GM21423 (cell line): Measurements from ENCODE around the gene GH1.
"Not testable (repeated sequence)": the region's sequence is repeated elsewhere in the genome, so short reads cannot be mapped to it uniquely, and the experiment has no call there.

ENCODE experiments used
- ATAC-seq: cut with Tn5 transposase; IDR thresholded peaks from one replicate; pipeline ENCODE4 v1.9.1; 2021; ENCODE audit warnings: mild to moderate bottlenecking, moderate library complexity; ENCODE audit not compliant: unreplicated experiment

The GH1 gene

DNA sequence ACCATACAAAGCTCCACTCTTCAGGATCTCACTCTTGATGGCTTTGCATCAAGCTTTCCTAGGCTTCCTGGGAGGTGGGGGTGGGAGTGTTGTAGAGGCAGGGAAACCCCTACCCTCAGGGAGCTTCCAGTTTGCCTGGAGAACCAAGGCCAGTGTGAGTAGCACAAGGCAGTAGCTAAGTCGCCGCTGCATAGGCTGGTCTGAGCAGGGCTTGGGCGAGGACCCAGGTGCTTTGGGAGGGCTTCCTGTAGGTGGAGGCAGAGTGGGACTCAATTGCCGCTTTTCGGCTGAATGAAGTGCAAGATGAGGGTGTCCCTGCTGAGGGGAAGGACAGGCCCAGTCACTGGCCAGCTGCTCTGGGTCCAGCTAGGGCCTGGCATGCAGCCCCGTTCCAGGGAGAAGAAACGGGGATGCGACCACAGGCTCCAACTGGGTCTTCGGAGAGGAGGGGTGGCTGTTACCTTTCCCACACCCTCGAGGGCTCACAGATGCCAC, 9.6 kb upstream of the GH1 start:
- no peak for ATAC-seq

DNA sequence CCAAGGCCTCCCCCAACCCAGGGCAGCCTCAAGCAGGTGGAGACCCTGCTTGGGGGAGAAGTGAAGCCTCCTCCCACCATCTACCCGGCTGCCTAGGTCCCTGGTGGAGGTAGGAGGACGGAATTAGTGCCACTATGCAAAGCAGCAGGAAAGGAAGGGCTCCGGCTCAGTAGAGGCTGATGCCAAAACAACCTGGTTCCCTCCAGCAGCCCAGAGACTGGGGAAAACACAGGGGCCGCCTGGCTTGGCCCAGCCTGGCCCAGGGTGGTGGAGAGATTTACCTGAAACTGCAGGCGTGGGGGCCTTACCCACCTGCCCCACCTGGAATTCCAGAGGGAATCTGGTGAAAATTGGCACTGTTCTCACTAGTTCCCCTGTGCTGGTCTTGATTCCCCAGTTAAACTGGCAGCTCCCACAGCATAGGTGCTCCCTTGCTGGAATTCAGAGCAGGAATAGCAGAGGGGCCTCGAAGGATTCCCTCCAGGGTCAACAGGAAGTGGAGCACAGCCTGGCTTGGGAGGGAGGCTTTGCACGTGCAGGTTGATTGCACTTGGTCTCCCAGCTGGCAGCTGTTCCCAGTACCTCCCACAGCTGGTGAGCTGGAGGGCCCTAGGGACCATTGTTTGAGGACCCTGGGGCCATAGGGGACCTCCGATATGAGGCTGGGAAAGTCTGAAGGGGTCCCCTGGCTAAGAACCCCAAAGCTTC, 9.0 kb upstream of the GH1 start:
- no peak for ATAC-seq

DNA sequence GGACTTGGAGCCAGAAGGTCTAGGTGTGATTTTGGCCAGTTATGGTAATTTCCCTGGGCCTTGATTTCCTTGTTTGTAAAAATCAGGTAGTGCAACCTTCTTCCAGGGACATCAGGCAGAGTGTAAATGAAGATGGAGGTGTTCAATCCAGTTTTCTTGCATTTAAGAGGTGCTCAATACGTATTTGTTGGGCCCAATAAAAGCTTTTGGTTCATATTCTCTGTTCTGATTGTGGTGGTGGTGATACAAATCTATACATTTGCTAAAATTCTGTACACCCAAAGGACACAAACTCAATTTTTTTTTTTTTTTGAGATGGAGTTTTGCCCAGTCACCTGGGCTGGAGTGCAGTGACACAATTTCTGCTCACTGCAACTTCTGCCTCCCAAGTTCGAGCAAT, 7.5 kb upstream of the GH1 start:
- ATAC-seq, result no peak

DNA sequence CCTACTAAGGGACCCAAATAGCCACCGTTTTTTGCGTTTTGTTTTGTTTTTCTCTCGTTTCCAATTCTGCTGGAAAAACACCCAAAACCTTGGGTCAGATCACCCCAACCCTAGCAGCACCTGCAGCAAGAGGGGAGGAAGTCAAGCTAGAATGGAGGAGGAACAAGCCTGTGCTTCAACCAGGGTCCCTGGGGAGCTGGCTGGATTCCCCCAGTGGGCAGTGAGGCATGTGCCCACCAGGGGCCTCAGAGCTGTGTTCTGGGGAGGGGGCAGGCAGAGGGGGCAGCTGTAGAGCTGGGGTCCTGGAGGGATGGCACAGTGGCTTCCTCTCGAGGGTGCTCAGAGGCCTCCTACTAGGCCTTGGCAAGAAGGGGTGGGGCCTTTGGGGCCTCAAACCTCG, 7.0 kb upstream of the GH1 start:
- ATAC-seq, result no peak

DNA sequence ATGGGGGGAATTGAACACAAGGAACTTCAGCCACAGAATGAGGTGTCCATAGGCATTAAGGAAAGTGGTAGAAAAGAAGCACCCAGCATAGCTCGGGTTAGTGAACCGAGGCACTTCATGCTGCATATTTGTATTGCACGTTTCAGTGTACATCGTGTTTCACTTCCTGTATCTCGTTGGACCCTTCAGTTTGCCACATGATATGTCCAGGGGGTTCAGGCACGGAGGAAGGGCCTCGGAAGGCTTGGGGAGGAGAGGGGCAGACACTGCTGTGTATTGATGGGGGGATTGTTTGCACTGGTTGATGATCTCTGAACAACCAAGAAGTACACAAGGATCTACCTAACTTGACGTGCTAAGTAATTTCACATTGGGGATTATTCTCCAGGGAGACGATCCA, 3.8 kb upstream of the GH1 start:
- ATAC-seq, result peak; percentile 46

DNA sequence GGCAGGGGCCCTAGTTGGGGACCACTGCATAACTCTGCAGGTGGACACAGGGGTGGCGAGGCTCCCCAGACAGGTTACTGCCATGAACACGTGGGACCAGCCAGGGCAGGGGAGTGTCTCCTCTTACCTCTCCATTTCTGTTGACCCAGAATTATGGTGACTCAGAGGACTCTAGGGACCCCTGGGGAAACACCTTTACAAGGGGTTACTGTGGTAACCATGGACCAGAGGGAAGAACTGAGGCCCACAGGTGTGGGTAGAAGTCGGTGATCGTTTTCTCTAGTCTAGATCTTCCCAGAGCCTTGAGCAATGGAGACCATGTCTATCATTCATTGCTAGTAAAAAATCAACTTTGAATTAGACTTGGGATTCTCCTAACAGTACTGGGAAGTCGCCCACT, 2.1 kb upstream of the GH1 start:
- ATAC-seq, result not testable (repeated sequence)

DNA sequence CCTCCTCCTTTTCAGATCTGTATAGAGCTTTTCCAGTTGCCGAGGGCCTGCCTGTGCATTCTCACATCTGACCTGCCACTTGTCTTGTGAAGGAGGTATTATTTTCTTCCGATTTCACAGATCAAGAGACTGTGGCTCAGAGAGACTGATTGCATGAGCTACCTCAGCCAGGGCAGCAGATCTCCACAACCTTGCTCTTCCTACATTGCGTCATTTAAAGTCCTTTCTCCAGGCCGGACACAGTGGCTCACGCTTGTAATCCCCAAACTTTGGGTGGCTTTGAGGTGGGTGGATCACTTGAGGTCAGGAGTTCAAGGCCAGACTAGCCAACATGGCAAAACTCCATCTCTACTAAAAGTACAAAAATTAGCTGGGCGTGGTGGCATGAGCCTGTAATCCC, 1.4 kb upstream of the GH1 start:
- ATAC-seq, result not testable (repeated sequence)

DNA sequence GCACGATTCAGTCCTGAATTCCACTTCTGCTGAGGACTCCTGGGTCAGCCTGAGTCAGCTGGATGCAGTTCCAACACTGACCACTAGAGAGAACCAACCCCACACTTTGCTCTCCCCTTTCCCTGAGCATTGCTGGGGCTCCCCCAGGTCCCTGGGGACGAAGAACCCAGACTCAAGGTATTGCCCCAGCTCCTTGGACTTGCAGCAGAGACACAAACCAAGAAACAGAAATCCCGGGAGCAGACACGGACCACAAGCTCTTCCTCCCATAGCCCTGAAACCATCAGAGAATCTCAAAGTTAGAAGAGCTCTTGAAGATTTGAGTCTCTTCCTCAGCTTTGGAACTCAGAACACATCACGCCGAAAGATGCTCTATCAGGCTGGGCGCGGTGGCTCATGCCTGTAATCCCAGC, 678 bp upstream of the GH1 start:
- no peak for ATAC-seq

DNA sequence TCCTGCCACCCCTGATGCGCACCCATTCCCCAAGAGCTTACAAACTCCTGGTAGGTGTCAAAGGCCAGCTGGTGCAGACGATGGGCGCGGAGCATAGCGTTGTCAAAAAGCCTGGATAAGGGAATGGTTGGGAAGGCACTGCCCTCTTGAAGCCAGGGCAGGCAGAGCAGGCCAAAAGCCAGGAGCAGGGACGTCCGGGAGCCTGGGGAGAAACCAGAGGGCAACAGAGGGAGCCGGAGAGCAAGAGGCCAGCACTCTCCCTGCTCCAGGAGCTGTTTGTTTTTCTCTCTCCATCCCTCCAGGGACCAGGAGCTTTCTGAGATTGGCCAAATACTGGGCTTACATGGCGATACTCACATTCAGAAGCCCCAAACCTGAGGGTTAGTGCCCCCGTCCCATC, 334 bp downstream of the GH1 start:
- no peak for ATAC-seq

DNA sequence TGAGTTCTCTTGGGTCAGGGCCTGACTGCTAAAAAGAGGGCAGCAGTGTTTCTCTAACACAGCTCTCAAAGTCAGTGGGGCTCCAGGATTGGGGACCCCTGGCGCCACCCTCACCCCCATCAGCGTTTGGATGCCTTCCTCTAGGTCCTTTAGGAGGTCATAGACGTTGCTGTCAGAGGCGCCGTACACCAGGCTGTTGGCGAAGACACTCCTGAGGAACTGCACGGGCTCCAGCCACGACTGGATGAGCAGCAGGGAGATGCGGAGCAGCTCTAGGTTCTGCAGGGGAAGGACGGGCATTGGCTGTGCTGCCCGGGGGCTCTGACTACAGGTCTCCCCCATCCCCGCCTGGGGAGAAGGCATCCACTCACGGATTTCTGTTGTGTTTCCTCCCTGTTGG, 993 bp downstream of the GH1 start:
- ATAC-seq, result no peak

DNA sequence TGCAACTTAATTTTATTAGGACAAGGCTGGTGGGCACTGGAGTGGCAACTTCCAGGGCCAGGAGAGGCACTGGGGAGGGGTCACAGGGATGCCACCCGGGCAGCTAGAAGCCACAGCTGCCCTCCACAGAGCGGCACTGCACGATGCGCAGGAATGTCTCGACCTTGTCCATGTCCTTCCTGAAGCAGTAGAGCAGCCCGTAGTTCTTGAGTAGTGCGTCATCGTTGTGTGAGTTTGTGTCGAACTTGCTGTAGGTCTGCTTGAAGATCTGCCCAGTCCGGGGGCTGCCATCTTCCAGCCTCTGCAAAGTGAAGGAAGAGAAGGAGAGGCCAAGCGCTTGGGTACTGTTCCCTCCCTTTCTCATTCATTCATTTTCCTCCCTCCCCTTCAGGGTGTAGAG, 1.4 kb downstream of the GH1 start:
- ATAC-seq, result not testable (repeated sequence)

DNA sequence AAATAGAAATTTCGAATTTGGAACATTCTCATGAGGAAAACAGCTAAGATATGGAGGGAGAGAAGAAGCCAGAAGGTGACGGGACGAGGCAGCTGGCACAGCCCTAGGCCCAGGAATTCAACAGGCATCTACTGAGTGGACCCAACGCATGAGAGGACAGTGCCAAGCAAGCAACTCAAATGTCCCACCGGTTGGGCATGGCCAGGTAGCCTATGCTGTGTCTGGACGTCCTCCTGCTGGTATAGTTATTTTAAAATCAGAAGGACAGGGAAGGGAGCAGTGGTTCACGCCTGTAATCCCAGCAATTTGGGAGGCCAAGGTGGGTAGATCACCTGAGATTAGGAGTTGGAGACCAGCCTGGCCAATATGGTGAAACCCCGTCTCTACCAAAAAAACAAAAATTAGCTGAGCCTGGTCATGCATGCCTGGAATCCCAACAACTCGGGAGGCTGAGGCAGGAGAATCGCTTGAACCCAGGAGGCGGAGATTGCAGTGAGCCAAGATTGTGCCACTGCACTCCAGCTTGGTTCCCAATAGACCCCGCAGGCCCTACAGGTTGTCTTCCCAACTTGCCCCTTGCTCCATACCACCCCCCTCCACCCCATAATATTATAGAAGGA, 2.0 kb downstream of the GH1 start:
- ATAC-seq, result no peak

DNA sequence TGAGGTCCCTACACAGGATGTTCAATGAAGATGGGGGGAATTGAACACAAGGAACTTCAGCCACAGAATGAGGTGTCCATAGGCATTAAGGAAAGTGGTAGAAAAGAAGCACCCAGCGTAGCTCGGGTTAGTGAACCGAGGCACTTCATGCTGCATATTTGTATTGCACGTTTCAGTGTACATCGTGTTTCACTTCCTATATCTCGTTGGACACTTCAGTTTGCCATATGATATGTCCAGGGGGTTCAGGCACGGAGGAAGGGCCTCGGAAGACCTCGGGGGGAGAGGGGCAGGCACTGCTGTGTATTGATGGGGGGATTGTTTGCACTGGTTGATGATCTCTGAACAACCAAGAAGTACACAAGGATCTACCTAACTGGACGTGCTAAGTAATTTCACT, 2.9 kb downstream of the GH1 start:
- not testable (repeated sequence) for ATAC-seq

DNA sequence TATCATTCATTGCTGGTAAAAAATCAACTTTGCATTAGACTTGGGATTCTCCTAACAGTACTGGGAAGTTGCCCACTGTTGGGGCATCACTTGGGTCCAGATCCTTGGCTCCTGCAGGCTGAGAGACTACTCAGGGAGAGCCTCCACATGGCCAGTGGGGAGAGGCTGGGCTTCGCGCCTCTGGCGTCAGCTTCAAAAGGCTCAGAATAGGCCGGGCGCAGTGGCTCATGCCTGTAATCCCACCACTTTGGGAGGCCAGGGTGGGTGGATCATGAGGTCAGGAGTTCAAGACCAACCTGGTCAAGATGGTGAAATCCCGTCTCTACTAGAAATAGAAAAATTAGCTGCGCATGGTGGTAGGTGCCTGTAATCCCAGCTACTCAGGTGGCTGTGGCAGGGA, 4.2 kb downstream of the GH1 start:
- ATAC-seq, result no peak

DNA sequence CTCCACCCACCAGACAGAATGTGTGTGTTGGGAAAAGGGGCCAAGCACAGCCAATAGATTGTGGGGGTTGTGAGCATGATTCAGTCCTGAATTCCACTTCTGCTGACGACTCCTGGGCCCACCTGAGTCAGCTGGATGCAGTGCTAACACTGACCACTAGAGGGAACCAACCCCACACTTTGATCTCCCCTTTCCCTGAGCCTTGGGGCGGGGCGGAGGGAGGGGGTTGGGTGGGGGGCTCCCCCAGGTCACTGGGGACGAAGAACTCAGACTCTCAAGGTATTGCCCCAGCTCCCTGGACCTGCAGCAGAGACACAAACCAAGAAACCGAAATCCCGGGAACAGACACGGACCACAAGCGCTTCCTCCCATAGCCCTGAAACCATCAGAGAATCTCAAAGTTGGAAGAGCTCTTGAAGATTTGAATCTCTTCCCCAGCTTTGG, 7.0 kb downstream of the GH1 start:
- ATAC-seq, result no peak

DNA sequence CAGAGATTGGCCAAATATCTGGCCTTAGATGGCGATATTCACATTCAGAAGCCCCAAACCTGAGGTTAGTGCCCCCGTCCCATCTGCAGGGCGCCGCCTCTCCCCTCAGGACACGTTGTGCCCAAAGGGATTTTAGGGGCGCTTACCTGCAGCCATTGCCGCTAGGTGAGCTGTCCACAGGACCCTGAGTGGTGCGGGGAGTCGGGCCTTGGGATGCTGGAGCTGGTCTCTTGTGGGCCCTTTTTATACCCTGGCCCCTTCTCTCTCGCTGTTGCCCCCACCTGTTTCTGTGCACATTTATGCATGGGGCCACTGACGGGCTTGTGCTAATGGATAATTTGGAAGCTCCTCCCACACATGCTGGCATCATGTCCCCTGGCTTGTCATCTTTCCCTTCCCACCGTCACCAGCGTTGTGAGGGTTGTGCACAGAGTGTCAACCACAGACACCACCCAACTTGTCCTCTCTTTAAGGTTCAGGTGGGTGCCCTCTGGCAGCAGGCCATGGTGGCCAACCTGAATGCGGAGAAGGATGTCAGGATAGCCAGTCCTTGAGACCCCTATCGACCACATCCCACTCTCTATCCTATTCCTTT, 7.5 kb downstream of the GH1 start, which contains the start of gene CSHL1:
TSS of gene CSHL1 (minus strand) at position 218 of the 595 bp plus-strand sequence. CDS start at position 156, 62 bp downstream.
- ATAC-seq, result no peak

DNA sequence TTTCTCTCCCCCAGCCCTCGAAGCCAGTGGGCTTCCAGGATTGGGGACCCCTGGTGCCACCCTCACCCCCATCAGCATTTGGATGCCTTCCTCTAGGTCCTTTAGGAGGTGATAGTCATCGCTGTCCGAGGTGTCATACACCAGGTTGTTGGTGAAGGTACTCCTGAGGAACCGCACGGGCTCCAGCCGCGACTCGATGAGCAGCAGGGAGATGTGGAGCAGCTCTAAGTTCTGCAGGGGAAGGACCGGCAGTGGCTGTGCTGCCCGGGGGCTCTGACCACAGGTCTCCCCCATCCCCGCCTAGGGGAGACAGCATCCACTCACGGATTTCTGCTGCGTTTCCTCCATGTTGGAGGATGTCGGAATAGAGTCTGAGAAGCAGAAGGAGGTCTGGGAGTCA, 8.5 kb downstream of the GH1 start:
- ATAC-seq, result no peak

DNA sequence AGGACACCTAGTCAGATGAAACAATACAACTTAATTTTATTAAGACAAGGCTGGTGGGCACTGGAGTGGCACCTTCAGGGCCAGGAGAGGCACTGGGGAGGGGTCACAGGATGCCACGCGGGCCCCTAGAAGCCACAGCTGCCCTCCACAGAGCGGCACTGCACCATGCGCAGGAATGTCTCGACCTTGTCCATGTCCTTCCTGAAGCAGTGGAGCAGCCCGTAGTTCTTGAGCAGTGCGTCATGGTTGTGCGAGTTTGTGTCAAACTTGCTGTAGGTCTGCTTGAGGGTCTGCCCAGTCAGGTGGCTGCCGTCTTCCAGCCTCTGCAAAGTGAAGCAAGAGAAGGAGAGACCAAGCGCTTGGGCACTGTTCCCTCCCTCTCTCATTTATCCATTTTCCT, 9.1 kb downstream of the GH1 start:
- ATAC-seq, result not testable (repeated sequence)

DNA sequence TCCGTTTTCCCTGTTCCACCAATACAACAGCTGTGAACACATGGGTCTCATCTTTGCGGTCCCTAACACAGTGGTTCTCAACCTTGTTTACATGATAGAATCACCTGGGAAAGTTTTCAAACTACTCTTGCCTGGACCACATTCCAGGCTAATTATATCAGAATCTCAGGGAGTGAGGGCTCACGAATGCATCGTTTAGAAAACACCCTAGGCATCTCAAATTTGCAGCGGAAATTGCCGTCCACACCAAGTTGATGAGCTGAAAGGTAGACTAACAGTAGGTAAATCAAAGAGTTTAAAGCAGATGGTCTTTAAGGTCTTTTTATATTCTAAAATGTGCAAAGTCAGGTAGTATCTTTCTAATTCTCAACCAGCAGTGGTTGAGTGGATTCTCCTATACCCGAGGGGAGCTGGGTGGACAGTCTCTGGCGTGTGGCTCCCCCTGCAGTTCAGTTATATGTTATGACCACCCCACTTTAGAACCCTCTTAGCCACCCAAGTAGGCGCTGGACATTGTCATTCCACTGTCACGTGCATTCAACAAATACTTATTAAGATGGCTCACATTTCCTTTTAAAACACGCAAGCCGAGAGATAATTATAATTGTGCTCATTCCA, 11.4 kb downstream of the GH1 start:
- ATAC-seq, result not testable (repeated sequence)

DNA sequence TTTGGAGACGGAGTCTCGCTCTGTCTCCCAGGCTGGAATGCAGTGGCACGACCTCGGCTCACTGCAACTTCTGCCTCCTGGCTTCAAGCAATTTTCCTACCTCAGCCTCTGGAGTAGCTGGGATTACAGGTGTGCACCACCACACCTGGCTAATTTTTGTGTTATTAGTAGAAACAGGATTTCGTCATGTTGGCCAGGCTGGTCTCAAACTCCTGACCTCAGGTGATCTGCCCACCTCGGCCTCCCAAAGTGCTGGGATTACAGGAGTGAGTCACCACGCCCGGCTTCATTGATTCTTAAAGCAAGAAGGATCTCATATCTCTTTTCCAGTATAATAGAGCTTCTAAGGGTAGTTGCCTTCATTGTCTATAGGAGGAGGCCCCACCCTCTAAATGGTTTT, 13.8 kb downstream of the GH1 start:
- not testable (repeated sequence) for ATAC-seq

DNA sequence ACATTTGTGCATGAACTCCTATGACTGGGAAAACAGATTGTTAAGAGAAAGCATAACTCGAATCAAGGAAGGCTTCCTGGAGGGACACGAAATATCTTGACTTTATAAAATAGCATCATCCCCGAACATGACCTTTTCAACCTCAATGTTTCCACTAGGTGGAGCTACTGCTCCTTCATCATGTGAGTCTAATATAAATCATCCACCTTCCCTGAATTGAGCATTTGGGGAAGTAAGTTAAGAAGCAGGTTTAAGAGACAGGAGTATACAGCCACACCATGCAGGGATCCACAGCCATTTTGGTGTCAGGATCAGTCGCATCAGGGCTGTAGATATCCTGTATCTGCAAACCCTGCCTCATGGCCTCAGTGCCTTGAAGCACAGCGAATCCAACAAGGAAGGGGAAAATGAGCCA, 14.8 kb downstream of the GH1 start:
- ATAC-seq, result not testable (repeated sequence)

DNA sequence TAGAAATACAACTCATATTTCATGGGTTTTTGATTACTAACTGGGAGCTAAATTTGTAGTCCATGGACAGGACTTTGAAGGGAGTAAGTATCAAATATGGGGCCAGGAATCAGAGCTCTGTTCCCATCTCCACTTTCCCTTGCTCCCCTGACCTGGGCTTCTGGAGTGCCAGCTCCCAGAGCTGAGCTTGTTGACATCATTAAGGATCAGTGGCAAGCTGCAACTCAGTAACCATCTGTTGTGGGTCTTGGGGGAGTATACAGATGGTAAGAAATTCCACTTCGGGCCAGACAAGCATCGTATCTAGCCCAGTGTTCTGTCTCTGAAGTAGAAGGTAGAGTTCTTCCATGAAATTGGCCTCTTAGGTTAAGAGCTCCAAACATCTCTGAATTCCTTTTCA, 16.7 kb downstream of the GH1 start:
- not testable (repeated sequence) for ATAC-seq
